K562 (cell line): ENCODE measurements around the gene SRD5A1. TPM values are rescaled to one million over a fixed set of nuclear protein-coding genes. Genes with fewer than 3 reads are reported as not detected.

ENCODE experiments used
- ATAC-seq: fragments of 200-7000 bp; cut with Tn5 transposase; 3 replicates; pipeline ENCODE4 v1.9.1; 2020; ENCODE audit warnings: moderate library complexity
- BruUV-seq: library from RNA; stranded (reverse); fragments of 400-500 nt; replicated peaks from 2 replicates; lab custom pipeline; 2021; lab: Mats Ljungman, UMichigan
- CTCF ChIA-PET: fragments of 300-600 bp; formaldehyde crosslinking; extraction: SDS; loops from one replicate; lab custom pipeline; 2021; ENCODE audit warnings: low intra/inter-chr PET ratio; lab: Yijun Ruan, JAX
- POLR2A ChIA-PET: fragments of 300-600, 350-650 bp; sonication (Branson Sonifier 250); formaldehyde crosslinking; extraction: SDS; loops from one replicate; lab custom pipeline; 2021; ENCODE audit warnings: antibody characterized with exemption, inconsistent platforms; lab: Yijun Ruan, JAX
- DNase-seq, 4 experiments: peaks; one replicate each; pipeline versions ENCODE4 v3.0.0 to v3.0.0-alpha.2; 2011 to 2018; ENCODE audit warnings: low spot score in 3 of 4, mixed read lengths in 3 of 4; ENCODE audit errors: extremely low read depth in 1 of 4
- FAIRE-seq: peaks from 2 replicates; lab custom pipeline; 2011; peaks lifted over from hg19 to GRCh38; lab: Jason Lieb, UNC
- H2AFZ ChIP-seq: 2 replicates; pipeline ENCODE4 v1.6.0; 2011; ENCODE audit warnings: low read depth, low read length, control low read depth, inconsistent platforms
- H3K27ac ChIP-seq: fragments of 200-600 bp; 3 replicates; pipeline ENCODE4 v1.8.0; 2011; ENCODE audit warnings: low read depth, mild to moderate bottlenecking, control low read depth, inconsistent platforms, low read length, moderate library complexity, mixed read lengths; ENCODE audit errors: extremely low read depth
- H3K27me3 ChIP-seq, 2 experiments: fragments of 300-600 bp in 1 of 2; 2 replicates in 1 of 2; 3 replicates in 1 of 2; pipeline versions ENCODE4 v1.6.0 to v1.8.0; 2011; ENCODE audit warnings: inconsistent platforms in 2 of 2, low read length in 2 of 2, mild to moderate bottlenecking in 1 of 2, mixed read lengths in 1 of 2, moderate library complexity in 1 of 2; ENCODE audit not compliant: control insufficient read depth in 2 of 2, insufficient read depth in 2 of 2
- H3K36me3 ChIP-seq: fragments of 300-600 bp; 3 replicates; pipeline ENCODE4 v1.8.0; 2011; ENCODE audit warnings: mild to moderate bottlenecking, low read length, inconsistent platforms; ENCODE audit not compliant: control insufficient read depth, insufficient read depth
- H3K4me1 ChIP-seq, 2 experiments: fragments of 200-600 bp in 1 of 2; replicated peaks in 1 of 2; 2 replicates in 1 of 2; 3 replicates in 1 of 2; pipeline versions ENCODE4 v1.5.1 to v1.8.0; 2011; ENCODE audit warnings: inconsistent platforms in 2 of 2, low read length in 2 of 2, mild to moderate bottlenecking in 1 of 2, mixed read lengths in 1 of 2, moderate library complexity in 1 of 2; ENCODE audit not compliant: control insufficient read depth in 2 of 2, insufficient read depth in 2 of 2
- H3K4me2 ChIP-seq: 2 replicates; pipeline ENCODE4 v1.6.1; 2011; ENCODE audit warnings: low read length, control low read depth, inconsistent platforms, mixed read lengths; ENCODE audit not compliant: insufficient read depth
- H3K4me3 ChIP-seq: fragments of 200-600 bp; sonication (generic), shearing (Covaris generic); 2 replicates; pipeline ENCODE4 v1.5.1; 2016; ENCODE audit warnings: control low read depth, inconsistent platforms
- H3K79me2 ChIP-seq: fragments of 200-600 bp; 3 replicates; pipeline ENCODE4 v1.8.0; 2011; ENCODE audit warnings: low read length, inconsistent platforms; ENCODE audit not compliant: control insufficient read depth, insufficient read depth
- H3K9ac ChIP-seq, 2 experiments: 2 replicates each; pipeline versions ENCODE4 v1.6.0 to v1.6.1; 2011; ENCODE audit warnings: low read depth in 2 of 2, low read length in 2 of 2, control low read depth in 1 of 2, inconsistent platforms in 1 of 2, mild to moderate bottlenecking in 1 of 2, mixed read lengths in 1 of 2; ENCODE audit not compliant: insufficient read depth in 1 of 2
- H3K9me1 ChIP-seq: one replicate; pipeline ENCODE4 v1.6.0; 2011; ENCODE audit warnings: inconsistent platforms, mild to moderate bottlenecking, low read length, moderate library complexity; ENCODE audit not compliant: control insufficient read depth, insufficient read depth
- H3K9me3 ChIP-seq: replicated peaks from 2 replicates; pipeline ENCODE4 v1.5.1; 2011; ENCODE audit warnings: low read depth, low read length, inconsistent platforms; ENCODE audit not compliant: control insufficient read depth, insufficient read depth
- H4K20me1 ChIP-seq: replicated peaks from 2 replicates; pipeline ENCODE4 v1.6.1; 2011; ENCODE audit warnings: low read length, inconsistent platforms, mixed read lengths; ENCODE audit not compliant: control insufficient read depth, insufficient read depth
- BCOR ChIP-seq: fragments of 450-650 bp; IDR thresholded peaks from 2 replicates; pipeline ENCODE4 v1.6.1; 2016
- MCM3 ChIP-seq: fragments of 450-650 bp; IDR thresholded peaks from 2 replicates; pipeline ENCODE4 v1.6.1; 2016
- PURB ChIP-seq: sonication (generic); formaldehyde crosslinking; IDR thresholded peaks from 2 replicates; pipeline ENCODE4 v1.9.0; 2021; ENCODE audit warnings: low read depth, mild to moderate bottlenecking, missing genetic modification reagents
- RAD51 ChIP-seq: fragments of 450-650 bp; IDR thresholded peaks from 2 replicates; pipeline ENCODE4 v1.7.1; 2016; ENCODE audit warnings: low read depth, mild to moderate bottlenecking, borderline replicate concordance
- ZBTB11 ChIP-seq, 3 experiments: fragments of 200-800 bp in 1 of 3; fragments of 250-450 bp in 1 of 3; fragments of 450-650 bp in 1 of 3; sonication (Bioruptor Pico) in 1 of 3; sonication (Bioruptor generic) in 1 of 3; formaldehyde crosslinking in 1 of 3; IDR thresholded peaks; 2 replicates each; pipeline versions ENCODE4 v1.6.1 to v1.8.0; 2016 to 2022; ENCODE audit warnings: mild to moderate bottlenecking in 2 of 3, missing genetic modification characterization in 2 of 3, missing compliant biosample characterization in 1 of 3, moderate library complexity in 1 of 3
- WGBS: fragments of 100-300 bp; shearing (Covaris generic); methylation state at CpG from one replicate; pipeline ENCODE4 v1.1.6; 2016; ENCODE audit warnings: low coverage, mixed read lengths; ENCODE audit not compliant: insufficient coverage; ENCODE audit errors: missing lambda C conversion rate; 5-methylcytosine and 5-hydroxymethylcytosine counted together
- in situ Hi-C: fragments of 300-500 bp; cut with MboI; formaldehyde crosslinking; loops from 4 replicates; pipeline ENCODE4 v1.15.0; 2018; ENCODE audit warnings: inconsistent platforms, mixed read lengths
- intact Hi-C: fragments of 100-400 bp; cut with micrococcal nuclease; formaldehyde crosslinking; loops from 2 replicates; pipeline ENCODE4 v1.14.2; 2022
- polyA plus RNA-seq, 8 experiments: library from polyadenylated mRNA; depleted of rRNA in 4 of 8; stranded (reverse) in 5 of 8; unstranded in 3 of 8; fragments of >200 nt; fragmentation: Nextera tagmentation in 2 of 8; fragmentation: Illumina TruSeq in 1 of 8; extraction: Ambion mirVana in 2 of 8; extraction: Trizol in 1 of 8; gene quantifications; 2 replicates each; pipeline versions ENCODE4 v1.2.1 to v1.2.3, GENCODE V29; 2011 to 2014; ENCODE audit warnings: inconsistent platforms in 1 of 8, missing spikeins in 1 of 8
- total RNA-seq, 7 experiments: library from RNA; depleted of rRNA in 6 of 7; stranded (reverse); fragments of >200 nt in 6 of 7; fragmentation: Illumina TruSeq in 2 of 7; extraction: Trizol in 2 of 7; gene quantifications; 2 replicates each; pipeline versions ENCODE4 v1.2.1 to v1.2.3, GENCODE V29; 2011 to 2021; ENCODE audit warnings: low replicate concordance in 1 of 7
- TF ChIP-seq, protein P1 (sequence below): fragments of 450-650 bp; conservative IDR thresholded peaks from 2 replicates; pipeline ENCODE4 v1.6.1; 2016; ENCODE audit warnings: missing genetic modification characterization, low read depth, mild to moderate bottlenecking, control low read depth, missing compliant biosample characterization

The SRD5A1 gene
- total and polyA plus RNA-seq, 9 of the 15 experiments (the other 6 are each of a cell fraction or from before 2014, with no cell fraction given): 1.3 to 22.6 (median 8.1) TPM

DNA sequence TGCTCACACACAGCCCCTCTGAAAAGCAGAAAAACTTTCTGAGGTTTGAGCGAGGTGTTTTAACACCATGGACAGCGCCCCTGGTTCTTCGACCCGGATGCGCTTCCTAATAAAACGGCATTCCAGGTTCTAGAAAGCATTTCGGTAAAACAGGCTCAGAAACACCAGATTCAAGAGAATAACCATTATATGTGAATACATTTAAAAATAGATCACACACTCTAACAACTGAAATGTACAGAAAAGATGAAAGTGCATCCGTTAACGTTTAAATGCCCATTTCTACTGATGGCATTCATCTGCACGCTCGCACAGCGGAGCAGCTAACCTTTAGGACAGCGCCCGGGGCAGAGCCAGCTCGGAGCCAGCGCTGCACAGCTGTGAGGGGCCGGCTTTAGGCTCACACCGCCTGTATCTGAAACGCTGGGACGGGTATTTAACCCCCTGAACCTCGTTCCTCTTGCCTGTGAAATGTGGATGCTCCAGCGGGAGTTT is 53.7 kb downstream of the SRD5A1 start (continued):
- peak in 1 of 3 experiments; percentile 74; a peak in 2 of 6 replicates for TF ChIP-seq ZBTB11 (CRISPR knock-in tag; IDR thresholded peaks at IDR 0.05)

DNA sequence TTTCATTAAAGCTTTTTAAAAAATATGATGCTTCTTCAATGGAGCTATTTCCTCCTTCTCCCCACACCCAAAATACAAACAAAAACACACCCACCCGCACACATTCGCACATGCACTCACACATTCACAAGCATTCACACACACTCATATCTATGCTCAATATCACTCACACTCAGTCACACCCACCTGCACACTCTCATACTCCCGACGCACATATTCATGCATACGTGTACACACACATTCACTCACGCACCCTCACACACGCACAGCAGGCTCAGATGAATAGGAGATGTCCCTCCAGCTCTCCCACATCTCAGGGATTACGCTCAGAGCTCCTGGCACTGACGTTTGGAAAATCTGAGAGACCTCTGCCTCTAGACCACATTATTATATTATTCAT is 54.3 kb downstream of the SRD5A1 start:
- no peak for FAIRE-seq
- POLR2A ChIA-PET: interaction anchor here (1.1 kb wide), 1 partner anchor 70 kb away, joined by 3 read pairs; no protein-coding TSS in a partner anchor

More for the DNA sequence above, 54.3 kb downstream of the SRD5A1 start:
- H3K9me1 ChIP-seq: no peaks in the 10 kb centered on the region
- H3K4me3 ChIP-seq: no peak overlapping the region
- H3K9me3 ChIP-seq: no peaks in the 10 kb centered on the region
- H3K27ac ChIP-seq: no peak overlapping the region
- H3K4me1 ChIP-seq: no peaks in the 10 kb centered on the region
- peaks cover 37 to 49% of the 10 kb centered on the region in 2 experiments for H3K27me3 ChIP-seq
- intact Hi-C loops: no loop called here
- H2AFZ ChIP-seq: no peak overlapping the region
- ATAC-seq (no peak), DNase-seq (no peak)
- H3K4me2 ChIP-seq: no peak overlapping the region
- no peaks in the 10 kb centered on the region for H3K36me3 ChIP-seq
- in situ Hi-C loops: no loop called here
- 1% methylated on average over 9 of the region's 9 CpGs for WGBS
- no peaks in the 10 kb centered on the region for H3K79me2 ChIP-seq
- CTCF ChIA-PET: no interaction called here
- no peak for TF ChIP-seq BCOR
- no peak for TF ChIP-seq RAD51
- TF ChIP-seq, protein P1, sequence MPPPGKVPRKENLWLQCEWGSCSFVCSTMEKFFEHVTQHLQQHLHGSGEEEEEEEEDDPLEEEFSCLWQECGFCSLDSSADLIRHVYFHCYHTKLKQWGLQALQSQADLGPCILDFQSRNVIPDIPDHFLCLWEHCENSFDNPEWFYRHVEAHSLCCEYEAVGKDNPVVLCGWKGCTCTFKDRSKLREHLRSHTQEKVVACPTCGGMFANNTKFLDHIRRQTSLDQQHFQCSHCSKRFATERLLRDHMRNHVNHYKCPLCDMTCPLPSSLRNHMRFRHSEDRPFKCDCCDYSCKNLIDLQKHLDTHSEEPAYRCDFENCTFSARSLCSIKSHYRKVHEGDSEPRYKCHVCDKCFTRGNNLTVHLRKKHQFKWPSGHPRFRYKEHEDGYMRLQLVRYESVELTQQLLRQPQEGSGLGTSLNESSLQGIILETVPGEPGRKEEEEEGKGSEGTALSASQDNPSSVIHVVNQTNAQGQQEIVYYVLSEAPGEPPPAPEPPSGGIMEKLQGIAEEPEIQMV: no peak
- peak; percentile 35; the same call in 1 of the 2 replicates for TF ChIP-seq MCM3
- no peak for TF ChIP-seq PURB
- TF ChIP-seq, all 486 proteins: peak for 1
- Histone ChIP-seq H3K9ac (no peak overlapping the region), H4K20me1 (0 out of 2 replicates have a peak, but pooled peaks cover 2% of the 10 kb centered on the region)
- no TSS peak for BruUV-seq
